NCI-H524 treated with DMSO at 0.1 percent for 48 hours (cell line): ENCODE data around the gene PDYN.
A peak's percentile ranks its signal among the peaks of the same experiment; 100 is the strongest.
"Not testable (repeated sequence)": the region's sequence is repeated elsewhere in the genome, so short reads cannot be mapped to it uniquely, and the experiment has no call there.

ENCODE experiments used
- DNase-seq: peaks from one replicate; lab custom pipeline; 2025; lab: John Stamatoyannopoulos, UW

Gene PDYN

GRCh38 chr20:1993986-1994385 lies at the start of gene PDYN:
PDYN (minus strand) TSS chr20:1994058; CDS start chr20:1983084, 10,974 bp downstream.
- DNase-seq = no peak

GRCh38 chr20:2042400-2042799 lies 48.5 kb upstream of the PDYN start:
- DNase-seq = no peak

- no peak for DNase-seq
These were observed 44.3 kb upstream of the PDYN start for GRCh38 chr20:2038161-2038560.

DNA sequence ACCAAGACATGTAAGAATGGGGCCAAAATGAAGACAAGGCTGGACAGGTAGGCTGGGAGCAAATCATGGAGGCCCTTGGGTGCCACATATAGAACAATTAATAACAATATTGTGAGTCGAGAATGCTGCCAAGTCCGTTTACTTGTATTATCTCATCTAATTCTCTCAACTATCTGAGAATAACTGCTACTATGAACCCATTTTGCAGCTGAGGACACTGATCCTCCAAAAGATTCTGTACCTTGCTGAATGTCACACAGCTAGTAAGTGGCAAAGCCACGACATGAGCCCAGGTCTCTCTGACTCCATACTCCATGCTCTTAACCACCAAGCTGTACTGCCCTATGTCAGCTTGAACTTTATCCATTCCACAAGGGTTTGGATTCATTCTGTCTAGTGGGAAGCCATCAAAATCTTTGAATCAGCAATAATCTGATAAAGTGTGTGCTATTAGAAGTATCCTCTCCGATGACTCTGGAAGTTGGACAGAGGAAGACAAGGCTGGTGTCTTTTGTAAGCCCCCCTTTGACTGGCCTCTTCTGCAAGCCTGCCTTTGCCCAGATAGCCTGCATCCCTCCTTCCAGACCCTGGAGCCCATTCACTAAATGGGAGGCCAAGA lies 43.5 kb upstream of the PDYN start:
- DNase-seq = no peak

GRCh38 chr20:2036357-2036756 lies 42.5 kb upstream of the PDYN start:
- not testable (repeated sequence) for DNase-seq

DNA sequence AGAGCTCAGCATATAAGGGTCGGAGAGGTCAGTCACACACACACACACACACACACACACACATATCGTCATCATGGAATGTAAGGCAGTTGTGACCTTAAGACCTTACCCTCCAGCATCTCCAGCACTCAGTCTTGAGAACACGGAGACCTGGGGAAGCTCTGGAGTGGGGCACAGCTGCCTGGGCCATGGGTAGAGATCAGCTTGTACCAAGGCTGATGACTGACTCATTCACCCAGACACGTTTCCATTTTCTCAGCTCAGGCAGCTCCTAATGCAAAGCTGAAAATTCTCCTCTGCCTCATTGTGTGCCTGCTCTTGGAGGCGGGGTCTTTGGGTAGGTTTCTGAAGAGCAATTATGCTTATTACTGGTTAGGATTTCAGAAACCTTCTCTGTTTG lies 38.3 kb upstream of the PDYN start:
- DNase-seq = no peak

DNA sequence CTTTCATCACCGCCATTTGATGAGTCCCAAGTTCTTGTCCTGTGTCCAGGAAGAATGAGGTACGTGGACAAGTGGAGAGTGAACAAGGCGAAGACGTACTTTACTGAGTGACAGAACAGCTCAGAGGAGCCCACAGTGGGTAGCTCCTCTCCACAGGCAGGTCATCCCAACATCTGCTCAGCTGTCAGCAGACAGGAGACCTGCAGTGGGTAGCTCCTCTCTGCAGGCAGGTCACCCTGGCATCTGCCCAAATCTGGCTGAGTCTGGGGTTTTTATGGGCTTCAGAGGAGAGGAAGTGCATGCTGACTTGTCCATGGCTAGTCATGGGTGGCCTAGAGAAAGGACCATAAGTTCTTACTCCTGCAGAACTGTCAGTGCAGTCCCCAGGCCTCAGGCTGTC lies 32.7 kb upstream of the PDYN start:
- DNase-seq = no peak

DNA sequence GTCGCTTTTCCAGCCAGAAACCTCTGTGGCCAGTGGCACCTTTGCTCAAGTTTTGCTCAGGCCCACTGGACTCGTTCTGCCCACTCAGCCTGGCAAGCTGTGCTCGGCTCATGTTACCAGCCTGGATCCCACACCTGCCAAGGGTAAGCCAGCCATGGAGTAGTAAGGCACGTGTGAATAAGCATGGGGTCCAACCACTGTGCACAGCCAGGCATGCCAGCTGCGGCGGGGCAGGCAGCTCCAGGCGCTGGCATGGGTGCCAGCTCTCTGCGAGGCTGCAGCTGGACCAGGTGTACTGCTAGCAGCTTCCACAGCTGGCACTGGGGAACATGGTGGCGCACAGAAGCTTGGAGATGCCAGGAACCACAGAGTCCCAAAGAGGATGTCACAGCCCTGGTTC lies 32.1 kb upstream of the PDYN start:
- DNase-seq = no peak

DNA sequence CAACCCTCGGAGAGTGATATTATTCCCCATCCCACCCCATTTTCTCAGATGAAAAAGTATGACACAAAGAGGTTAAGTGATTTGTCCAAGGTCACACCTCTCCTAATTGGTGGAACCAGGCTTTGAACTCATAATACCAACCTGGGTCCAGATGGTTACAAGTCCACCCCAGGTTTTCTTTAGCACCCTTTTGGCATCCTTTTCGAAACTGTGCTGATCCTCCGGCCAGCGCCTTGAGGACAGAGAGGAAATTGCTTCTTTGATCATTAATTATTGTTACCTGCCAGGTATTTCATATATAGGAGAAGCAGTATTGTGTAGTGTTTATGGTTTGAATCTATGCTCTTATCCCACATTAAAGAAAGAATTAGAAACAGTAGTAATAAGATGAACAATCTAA lies 29.3 kb upstream of the PDYN start:
- DNase-seq = no peak

DNA sequence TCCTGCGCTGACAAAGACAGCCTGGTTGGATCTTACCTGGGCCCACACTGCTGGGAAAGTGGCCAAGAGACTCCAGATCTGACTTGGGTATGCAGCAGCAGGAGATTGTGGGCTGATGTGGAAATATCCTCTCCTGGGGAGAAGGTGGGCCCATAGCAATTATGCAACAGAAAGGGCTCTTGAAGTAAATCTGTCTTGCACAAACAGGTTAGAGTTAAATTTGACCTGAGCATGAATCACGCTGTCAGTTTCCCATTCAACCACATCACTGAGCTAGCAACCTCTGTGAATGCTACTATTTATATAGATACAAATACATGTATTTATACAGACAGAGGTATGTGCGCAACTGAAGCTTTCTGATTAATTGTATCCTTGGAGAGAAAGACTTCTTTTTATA lies 28.3 kb upstream of the PDYN start:
- DNase-seq = no peak

DNA sequence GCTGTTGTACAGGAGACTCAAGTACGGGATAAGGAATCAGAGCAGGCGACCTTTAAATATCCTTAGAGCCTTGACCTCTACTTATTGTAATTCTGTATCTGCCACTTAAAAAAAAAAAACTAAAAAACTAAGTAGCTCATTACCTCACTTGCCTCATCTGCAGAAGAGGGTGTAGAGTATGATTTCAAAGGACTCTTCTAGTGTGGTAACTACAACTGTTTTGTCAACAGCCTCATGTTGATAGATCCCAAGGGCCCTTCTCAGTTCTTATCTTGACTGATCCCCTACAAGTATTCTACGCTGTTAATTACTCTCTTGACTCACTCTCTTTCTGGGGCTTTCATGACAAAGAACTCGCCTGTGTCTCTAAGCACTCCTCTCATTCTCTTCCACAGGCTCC lies 16.7 kb upstream of the PDYN start:
- peak; percentile 53 for DNase-seq

- DNase-seq = no peak
These were observed 12.8 kb upstream of the PDYN start for GRCh38 chr20:2006452-2007361.

- no peak for DNase-seq
These were observed 12.1 kb upstream of the PDYN start for GRCh38 chr20:2005831-2006426.

DNA sequence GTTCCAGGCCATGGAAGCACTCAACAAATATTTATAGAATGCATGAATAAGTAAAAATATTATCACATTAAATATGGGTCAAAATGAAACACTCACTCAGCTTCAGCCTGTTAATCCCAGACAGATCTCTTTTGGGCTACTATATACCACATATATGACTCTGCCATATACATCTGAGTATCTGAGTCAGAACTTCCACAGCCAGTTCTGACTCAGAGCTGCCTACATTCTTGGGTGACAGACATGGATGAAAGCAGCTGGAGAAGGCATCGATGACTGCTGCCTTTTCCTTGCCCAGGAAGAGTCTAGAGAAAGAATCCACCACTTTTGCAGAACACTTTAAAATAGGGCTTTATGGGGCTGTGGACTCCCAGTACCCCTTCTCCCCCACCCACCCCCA lies 11.5 kb upstream of the PDYN start:
- DNase-seq = no peak

DNA sequence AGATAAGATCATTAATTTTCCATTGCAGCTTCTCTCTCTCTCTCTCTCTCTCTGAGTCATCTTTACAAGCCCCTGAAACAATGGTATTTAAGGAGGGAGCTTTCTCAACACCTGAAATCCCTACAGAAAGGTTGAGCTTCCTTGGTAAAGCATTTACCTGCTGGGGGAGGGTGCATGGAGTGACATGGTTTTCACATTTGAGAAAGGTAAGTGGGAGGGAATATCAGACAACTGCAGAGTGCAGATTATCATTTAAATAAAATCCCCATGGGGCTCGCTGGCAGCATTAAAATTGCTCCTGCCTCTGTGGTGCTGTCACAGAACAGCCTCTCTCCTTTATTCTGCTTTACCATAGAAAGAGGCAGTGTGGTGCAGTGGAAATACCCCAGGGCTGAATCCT lies 10.3 kb upstream of the PDYN start:
- DNase-seq = no peak

DNA sequence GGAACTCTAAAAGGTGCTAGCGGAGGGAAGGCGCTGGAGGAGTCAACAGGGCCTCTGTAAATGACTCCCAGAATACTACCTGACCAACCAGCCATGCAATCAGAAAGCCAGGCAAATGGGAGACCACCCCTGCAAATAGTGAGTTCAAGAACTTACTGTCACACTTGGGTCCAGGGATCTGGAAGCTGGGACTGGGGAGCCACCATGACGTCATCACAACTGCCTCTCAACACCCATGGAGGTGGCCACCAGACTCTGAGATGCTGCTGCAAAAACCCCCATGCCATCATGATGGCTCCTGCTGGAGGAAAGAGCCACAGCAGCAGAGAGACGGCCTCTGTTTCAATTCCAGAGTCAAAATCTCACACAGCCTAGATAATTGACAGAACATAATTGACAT lies 8.5 kb upstream of the PDYN start:
- no peak for DNase-seq

GRCh38 chr20:2001119-2001518 lies 7.3 kb upstream of the PDYN start:
- no peak for DNase-seq

DNA sequence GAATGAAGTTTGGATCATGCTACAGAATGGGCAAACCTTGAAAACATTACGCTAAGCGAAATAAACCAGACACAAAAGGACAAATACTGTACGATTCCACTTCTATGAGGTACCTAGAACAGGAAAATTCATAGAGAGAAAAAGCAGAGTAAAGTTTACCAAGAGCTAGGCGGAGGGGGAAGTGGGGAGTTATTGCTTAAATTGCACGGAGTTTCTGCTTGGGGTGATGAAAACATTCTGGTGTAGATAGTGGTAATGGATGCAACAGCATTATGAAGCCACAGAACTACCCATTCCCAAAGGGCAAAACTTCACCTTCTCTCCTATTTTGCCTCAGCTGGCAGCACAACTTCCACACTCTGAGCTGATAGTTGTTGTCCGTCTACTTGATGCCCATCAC lies 6.4 kb upstream of the PDYN start:
- DNase-seq = no peak

- no peak for DNase-seq
These were observed 4.9 kb upstream of the PDYN start for GRCh38 chr20:1998715-1999114.

GRCh38 chr20:1998193-1998520 lies 4.3 kb upstream of the PDYN start:
- no peak for DNase-seq

GRCh38 chr20:1997483-1998192 lies 3.8 kb upstream of the PDYN start:
- DNase-seq = no peak

DNA sequence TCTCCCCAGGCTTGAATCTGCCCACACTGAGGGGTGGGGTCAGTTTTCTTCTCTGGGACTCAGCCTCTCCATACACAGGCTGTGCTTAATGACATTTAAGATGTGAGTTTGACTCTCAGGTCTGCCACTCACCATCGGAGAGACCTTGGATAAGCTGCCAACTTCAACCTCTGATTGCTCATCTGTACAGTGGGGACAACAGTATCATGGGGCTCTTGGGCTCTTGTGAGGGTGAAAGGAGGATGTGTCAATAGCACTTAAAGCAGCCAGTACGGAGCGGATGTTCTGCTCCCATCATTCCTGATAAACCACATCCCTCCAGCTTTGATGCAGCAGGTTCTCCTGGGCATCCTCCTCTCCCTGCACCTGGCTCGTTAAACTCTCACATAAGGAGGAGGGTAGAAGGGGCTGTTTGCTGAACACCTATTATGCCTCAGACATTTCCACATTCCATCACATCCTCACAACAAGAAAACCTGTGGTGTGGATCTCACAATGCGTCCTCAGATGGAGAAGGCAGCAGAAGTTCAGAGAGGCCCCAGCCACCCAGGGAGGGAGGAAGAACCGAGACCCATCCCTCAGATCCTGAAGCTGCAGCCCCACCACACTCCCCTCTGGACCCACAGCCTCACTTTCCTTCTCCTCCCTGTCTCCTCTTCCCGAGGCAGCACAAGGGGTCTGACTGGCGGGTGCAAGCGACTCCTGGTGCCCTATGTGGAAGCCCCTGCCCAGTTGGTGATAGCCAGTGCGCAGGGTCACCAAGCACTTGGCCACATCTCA lies 1.9 kb upstream of the PDYN start:
- DNase-seq = no peak
